Caco-2 (cell line): Measurements from ENCODE around the gene TFRC. TPM values are rescaled to one million over a fixed set of nuclear protein-coding genes. Genes with fewer than 3 reads are reported as not detected.

ENCODE experiments used
- BruUV-seq: library from RNA; stranded (reverse); fragments of 400-500 nt; replicated peaks from 2 replicates; lab custom pipeline; 2021; lab: Mats Ljungman, UMichigan
- CTCF ChIA-PET: fragments of 300-600 bp; sonication (Branson Sonifier 250); formaldehyde crosslinking; loops from one replicate; lab custom pipeline; 2022; ENCODE audit warnings: antibody characterized with exemption; lab: Charles Lee
- POLR2A ChIA-PET: fragments of 300-600 bp; sonication (Branson Sonifier 250); formaldehyde crosslinking; loops from one replicate; lab custom pipeline; 2022; ENCODE audit warnings: antibody characterized with exemption; lab: Charles Lee
- DNase-seq, 2 experiments: peaks; one replicate each; pipeline versions ENCODE4 v3.0.0 to v3.0.0-alpha.2; 2020 to 2022
- H3K27me3 ChIP-seq: replicated peaks from 2 replicates; pipeline ENCODE4 v1.6.0; 2011; ENCODE audit warnings: low read length; ENCODE audit not compliant: control insufficient read depth, insufficient read depth
- H3K36me3 ChIP-seq: 2 replicates; pipeline ENCODE4 v1.5.1; 2011; ENCODE audit warnings: low read length; ENCODE audit not compliant: control insufficient read depth, insufficient read depth
- H3K4me1 ChIP-seq: fragments of 250-450 bp; sonication (Bioruptor Pico); 2 replicates; pipeline ENCODE4 v1.5.1; 2020; ENCODE audit warnings: mild to moderate bottlenecking
- H3K4me3 ChIP-seq: 2 replicates; pipeline ENCODE4 v1.5.1; 2011; ENCODE audit warnings: low read depth, mild to moderate bottlenecking, control low read depth, low read length
- H3K9me3 ChIP-seq: fragments of 250-450 bp; sonication (Bioruptor Pico); 2 replicates; pipeline ENCODE4 v1.5.1; 2020; ENCODE audit warnings: mild to moderate bottlenecking, moderate library complexity
- H3K27ac Mint-ChIP-seq: one replicate; pipeline ENCODE4 v1.8.0; 2022; ENCODE audit warnings: mixed read lengths; ENCODE audit not compliant: unreplicated experiment
- H3K27me3 Mint-ChIP-seq: one replicate; pipeline ENCODE4 v1.8.0; 2022; ENCODE audit warnings: mixed read lengths; ENCODE audit not compliant: insufficient read depth, unreplicated experiment
- H3K36me3 Mint-ChIP-seq: one replicate; pipeline ENCODE4 v1.8.0; 2022; ENCODE audit warnings: mild to moderate bottlenecking, mixed read lengths; ENCODE audit not compliant: insufficient read depth, unreplicated experiment
- H3K4me1 Mint-ChIP-seq: one replicate; pipeline ENCODE4 v1.8.0; 2022; ENCODE audit warnings: low read depth, mixed read lengths; ENCODE audit not compliant: unreplicated experiment
- H3K4me3 Mint-ChIP-seq: one replicate; pipeline ENCODE4 v1.8.0; 2022; ENCODE audit warnings: mild to moderate bottlenecking, moderate library complexity, mixed read lengths; ENCODE audit not compliant: unreplicated experiment
- H3K9me3 Mint-ChIP-seq: one replicate; pipeline ENCODE4 v1.8.0; 2022; ENCODE audit warnings: mixed read lengths; ENCODE audit not compliant: unreplicated experiment
- intact Hi-C: fragments of 100-400 bp; cut with micrococcal nuclease; formaldehyde crosslinking; loops from one replicate; pipeline ENCODE4 v1.10.0; 2022; ENCODE audit not compliant: unreplicated experiment
- total RNA-seq: library from RNA; stranded (reverse); gene quantifications from 2 replicates; pipeline ENCODE4 v1.2.3, GENCODE V29; 2022
- TF ChIP-seq, protein P1 (sequence below), 2 experiments: fragments of 200-600 bp in 1 of 2; IDR thresholded peaks; 1 replicate in 1 of 2; 2 replicates in 1 of 2; pipeline versions ENCODE4 v1.5.1 to v1.8.0; 2011 to 2022; ENCODE audit warnings: antibody characterized with exemption in 1 of 2, control low read depth in 1 of 2, inconsistent platforms in 1 of 2, low read depth in 1 of 2, low read length in 1 of 2, mild to moderate bottlenecking in 1 of 2, moderate library complexity in 1 of 2; ENCODE audit not compliant: insufficient read depth in 1 of 2, severe bottlenecking in 1 of 2, unreplicated experiment in 1 of 2

Gene TFRC
- total RNA-seq, 1 experiment from 2014 or later: 267 TPM

DNA sequence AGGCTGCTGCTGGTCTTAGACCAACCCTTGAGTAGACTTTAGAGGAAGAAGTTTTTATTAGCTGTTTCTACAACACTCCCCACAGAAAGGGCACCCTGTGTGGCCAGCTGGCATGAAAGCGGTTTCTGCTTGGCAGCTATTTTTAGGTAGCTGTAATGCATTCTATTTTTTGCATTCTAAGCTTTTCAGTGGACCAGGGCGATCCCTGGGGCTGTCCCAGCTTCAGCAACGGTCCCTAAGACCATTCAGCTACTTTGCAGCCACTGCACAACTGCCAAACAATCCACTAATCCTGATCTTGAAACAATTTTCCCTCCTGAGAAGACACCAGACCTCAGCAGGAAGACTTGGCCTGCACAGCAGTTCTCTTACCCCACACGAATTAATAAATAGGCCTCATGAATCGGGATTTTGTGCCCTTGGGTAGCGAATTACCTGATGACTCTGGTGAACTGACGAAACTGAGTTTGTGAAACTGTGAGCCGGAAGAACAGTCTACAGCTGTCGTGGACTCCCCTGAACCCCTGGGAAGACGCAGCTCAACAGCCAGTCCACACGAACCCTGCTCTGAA is 14.6 kb upstream of the TFRC start:
- no peaks in the 10 kb centered on the region for H3K4me1 ChIP-seq
- H3K4me3 Mint-ChIP-seq: no peak overlapping the region
- H3K4me1 Mint-ChIP-seq: no peaks in the 10 kb centered on the region
- no peaks in the 10 kb centered on the region for H3K9me3 ChIP-seq
- H3K4me3 ChIP-seq: no peak overlapping the region
- no peaks in the 10 kb centered on the region for H3K9me3 Mint-ChIP-seq
- DNase-seq: no peak
- POLR2A ChIA-PET: no interaction called here
- H3K27ac Mint-ChIP-seq: no peak overlapping the region
- no peaks in the 10 kb centered on the region for H3K27me3 Mint-ChIP-seq
- intact Hi-C loops: no loop called here
- H3K27me3 ChIP-seq: no peaks in the 10 kb centered on the region
- H3K36me3 Mint-ChIP-seq: no peaks in the 10 kb centered on the region
- TF ChIP-seq, protein P1, sequence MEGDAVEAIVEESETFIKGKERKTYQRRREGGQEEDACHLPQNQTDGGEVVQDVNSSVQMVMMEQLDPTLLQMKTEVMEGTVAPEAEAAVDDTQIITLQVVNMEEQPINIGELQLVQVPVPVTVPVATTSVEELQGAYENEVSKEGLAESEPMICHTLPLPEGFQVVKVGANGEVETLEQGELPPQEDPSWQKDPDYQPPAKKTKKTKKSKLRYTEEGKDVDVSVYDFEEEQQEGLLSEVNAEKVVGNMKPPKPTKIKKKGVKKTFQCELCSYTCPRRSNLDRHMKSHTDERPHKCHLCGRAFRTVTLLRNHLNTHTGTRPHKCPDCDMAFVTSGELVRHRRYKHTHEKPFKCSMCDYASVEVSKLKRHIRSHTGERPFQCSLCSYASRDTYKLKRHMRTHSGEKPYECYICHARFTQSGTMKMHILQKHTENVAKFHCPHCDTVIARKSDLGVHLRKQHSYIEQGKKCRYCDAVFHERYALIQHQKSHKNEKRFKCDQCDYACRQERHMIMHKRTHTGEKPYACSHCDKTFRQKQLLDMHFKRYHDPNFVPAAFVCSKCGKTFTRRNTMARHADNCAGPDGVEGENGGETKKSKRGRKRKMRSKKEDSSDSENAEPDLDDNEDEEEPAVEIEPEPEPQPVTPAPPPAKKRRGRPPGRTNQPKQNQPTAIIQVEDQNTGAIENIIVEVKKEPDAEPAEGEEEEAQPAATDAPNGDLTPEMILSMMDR (IDR thresholded peaks at IDR 0.05; ENCODE audit: insufficient read depth in 1 of 2, low read depth in 1 of 2, low read length in 1 of 2, severe bottlenecking in 1 of 2, unreplicated experiment in 1 of 2): no peak
- H3K36me3 ChIP-seq: no peaks in the 10 kb centered on the region
- no TSS peak for BruUV-seq
- CTCF ChIA-PET: no interaction called here

DNA sequence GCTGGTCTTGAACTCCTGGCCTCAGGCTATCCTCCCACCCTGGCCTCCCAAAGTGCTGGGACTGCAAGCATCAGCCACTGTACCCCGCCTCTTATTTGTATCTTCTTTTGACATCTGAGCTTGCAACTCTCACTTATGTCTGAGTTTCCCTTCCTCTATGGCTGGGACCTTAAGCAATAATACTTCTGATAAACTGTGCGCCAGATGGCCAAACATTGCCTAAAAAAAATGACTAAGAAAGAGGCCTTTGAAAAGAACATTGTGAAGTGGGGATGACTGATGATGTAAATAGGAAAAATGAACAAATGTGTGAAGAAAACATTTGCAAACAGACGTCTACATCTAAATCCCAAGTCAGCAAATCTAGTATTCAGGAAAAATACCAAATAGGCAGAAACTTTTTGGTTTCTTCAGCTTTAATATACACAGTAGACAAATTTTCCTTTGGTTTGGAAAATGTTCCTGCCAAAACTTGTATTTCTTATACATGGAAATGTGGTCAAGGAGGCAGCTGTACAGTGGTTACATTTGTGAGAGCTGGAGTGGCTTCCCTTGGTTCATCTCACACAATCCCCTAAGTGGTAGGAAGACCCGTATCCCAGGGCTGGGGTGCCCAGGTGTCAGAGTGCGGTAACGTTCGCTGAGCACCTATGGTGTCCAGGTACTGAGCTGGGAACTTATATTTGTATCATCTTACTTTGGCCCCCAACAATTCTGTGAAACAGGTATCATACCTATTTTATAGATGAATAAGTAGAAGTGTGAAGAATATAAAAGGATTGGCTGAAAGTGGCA is 11.6 kb upstream of the TFRC start:
- H3K36me3 ChIP-seq: no peaks in the 10 kb centered on the region
- no TSS peak for BruUV-seq
- H3K27me3 ChIP-seq: no peaks in the 10 kb centered on the region
- POLR2A ChIA-PET: no interaction called here
- Mint-ChIP-seq H3K9me3 (no peaks in the 10 kb centered on the region), H3K4me1 (no peaks in the 10 kb centered on the region), H3K36me3 (no peaks in the 10 kb centered on the region), H3K27me3 (no peaks in the 10 kb centered on the region), H3K27ac (no peak overlapping the region), H3K4me3 (no peak overlapping the region)
- H3K9me3 ChIP-seq: no peaks in the 10 kb centered on the region
- intact Hi-C loops: no loop called here
- CTCF ChIA-PET: no interaction called here
- H3K4me1 ChIP-seq: no peaks in the 10 kb centered on the region
- TF ChIP-seq, protein P1 (IDR thresholded peaks at IDR 0.05; ENCODE audit: insufficient read depth in 1 of 2, low read depth in 1 of 2, low read length in 1 of 2, severe bottlenecking in 1 of 2, unreplicated experiment in 1 of 2): no peak
- no peak overlapping the region for H3K4me3 ChIP-seq
- DNase-seq: no peak

DNA sequence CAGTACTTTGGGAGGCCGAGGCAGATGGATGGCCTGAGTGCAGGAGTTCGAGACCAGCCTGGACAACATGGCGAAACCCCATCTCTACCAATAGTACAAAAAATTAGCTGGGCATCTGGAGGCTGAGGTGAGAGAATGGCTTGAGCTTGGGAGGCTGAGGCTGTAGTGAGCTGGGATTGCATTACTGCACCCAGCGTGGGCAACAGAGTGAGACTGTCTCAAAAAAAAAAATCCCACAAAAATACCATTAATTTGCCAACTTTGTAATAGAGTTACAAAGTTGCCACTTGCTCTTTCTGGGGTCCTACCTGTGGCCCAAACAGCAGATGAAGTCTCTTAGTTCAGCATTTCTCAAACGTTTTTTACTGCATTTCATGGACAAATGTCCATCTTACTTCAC is 6.0 kb upstream of the TFRC start:
- intact Hi-C loops: no loop called here
- ChIA-PET CTCF (no interaction called here), POLR2A (no interaction called here)

More for the DNA sequence above, 6.0 kb upstream of the TFRC start:
- Mint-ChIP-seq H3K36me3 (peaks cover 5% of the 10 kb centered on the region), H3K27ac (no peak overlapping the region), H3K4me1 (no peaks in the 10 kb centered on the region), H3K4me3 (no peak overlapping the region), H3K9me3 (no peaks in the 10 kb centered on the region), H3K27me3 (no peaks in the 10 kb centered on the region)
- no peaks in the 10 kb centered on the region for H3K4me1 ChIP-seq
- BruUV-seq: no TSS peak
- H3K36me3 ChIP-seq: no peaks in the 10 kb centered on the region
- no peak for DNase-seq
- H3K9me3 ChIP-seq: no peaks in the 10 kb centered on the region
- TF ChIP-seq, protein P1 (IDR thresholded peaks at IDR 0.05; ENCODE audit: insufficient read depth in 1 of 2, low read depth in 1 of 2, low read length in 1 of 2, severe bottlenecking in 1 of 2, unreplicated experiment in 1 of 2): no peak
- H3K4me3 ChIP-seq: no peak overlapping the region
- no peaks in the 10 kb centered on the region for H3K27me3 ChIP-seq
